IMR-90 (cell line): ENCODE measurements around the gene CLN3.
"Not testable (repeated sequence)": the region's sequence is repeated elsewhere in the genome, so short reads cannot be mapped to it uniquely, and the experiment has no call there.

Experiments used
- BHLHE40 ChIP-seq: fragments of 150-350 bp; IDR thresholded peaks from 2 replicates; pipeline ENCODE4 v1.6.1; 2016; ENCODE audit warnings: mild to moderate bottlenecking, low read depth, low read length
- CEBPB ChIP-seq: IDR thresholded peaks from 2 replicates; pipeline ENCODE4 v1.6.1; 2012; ENCODE audit warnings: low read depth, low read length, improper control_type of control experiment
- CHD1 ChIP-seq: IDR thresholded peaks from 2 replicates; pipeline ENCODE4 v1.6.1; 2012; ENCODE audit warnings: low read depth, low read length, improper control_type of control experiment
- CTCF ChIP-seq: conservative IDR thresholded peaks from 2 replicates; pipeline ENCODE4 v1.5.1; 2012; ENCODE audit warnings: mild to moderate bottlenecking, low read depth, low read length, improper control_type of control experiment
- MAFK ChIP-seq: IDR thresholded peaks from 2 replicates; pipeline ENCODE4 v1.6.1; 2012; ENCODE audit warnings: low read depth, low read length, improper control_type of control experiment
- MAZ ChIP-seq: IDR thresholded peaks from 2 replicates; pipeline ENCODE4 v1.6.1; 2012; ENCODE audit warnings: low read depth, mild to moderate bottlenecking, low read length, improper control_type of control experiment, moderate library complexity, borderline replicate concordance
- POLR2A ChIP-seq: IDR thresholded peaks from 2 replicates; pipeline ENCODE4 v1.6.1; 2012; ENCODE audit warnings: mild to moderate bottlenecking, low read depth, low read length
- RCOR1 ChIP-seq: IDR thresholded peaks from 2 replicates; pipeline ENCODE4 v1.6.1; 2012; ENCODE audit warnings: mild to moderate bottlenecking, low read length, improper control_type of control experiment; ENCODE audit not compliant: insufficient replicate concordance
- RFX5 ChIP-seq: IDR thresholded peaks from 2 replicates; pipeline ENCODE4 v1.8.0; 2012; ENCODE audit warnings: low read depth, mild to moderate bottlenecking, low read length, moderate library complexity
- SMC3 ChIP-seq: fragments of 150-350 bp; IDR thresholded peaks from 2 replicates; pipeline ENCODE4 v1.6.1; 2016; ENCODE audit warnings: low read depth, mild to moderate bottlenecking, antibody characterized with exemption, low read length, moderate library complexity
- USF2 ChIP-seq: fragments of 150-350 bp; IDR thresholded peaks from 2 replicates; pipeline ENCODE4 v1.6.1; 2017; ENCODE audit warnings: mild to moderate bottlenecking, antibody characterized with exemption, low read length, low read depth

- TF ChIP-seq CTCF, CHD1, POLR2A, MAFK, RCOR1, BHLHE40, CEBPB, RFX5, MAZ, SMC3, USF2: not testable (repeated sequence)
Observed at GRCh38 chr16:28435340-28435739, 56.5 kb downstream of the CLN3 start.
